ENCODE results near the gene SPDYE2.
"Not testable (repeated sequence)": the region's sequence is repeated elsewhere in the genome, so short reads cannot be mapped to it uniquely, and the experiment has no call there.

Gene SPDYE2

DNA sequence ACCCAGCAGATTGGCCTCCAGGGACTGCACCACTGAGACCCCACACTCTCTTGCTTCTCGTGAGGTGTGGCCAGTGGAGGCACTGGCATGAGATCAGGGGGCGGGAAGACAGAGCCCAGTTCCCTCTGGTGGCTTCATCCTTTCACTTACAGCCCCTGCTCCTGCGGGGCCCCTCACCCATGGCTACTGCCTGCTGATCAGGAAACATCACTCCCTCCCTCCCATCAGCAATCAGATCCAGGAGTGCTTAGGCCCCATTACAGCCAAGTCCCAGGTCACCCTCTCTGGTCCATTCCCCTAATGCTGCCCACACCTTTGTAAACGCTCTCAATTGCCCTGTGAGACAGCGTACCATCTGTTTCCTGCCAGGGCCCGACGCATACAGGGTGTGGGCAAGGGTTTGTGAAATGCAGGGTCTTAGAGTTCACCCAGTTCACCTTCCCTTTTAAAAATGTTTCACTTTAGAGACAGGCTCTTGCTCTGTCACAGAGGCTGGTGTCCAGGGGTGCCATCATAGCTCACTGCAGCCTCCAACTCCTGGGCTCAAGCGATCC, 15.9 kb upstream of the SPDYE2 start:
- not testable (repeated sequence) for DNase-seq (ENCODE audit: low read depth, low spot score)

- not testable (repeated sequence) for DNase-seq (ENCODE audit: low read depth, low spot score)
Observed at GRCh38 chr7:102540604-102541003, 10.4 kb upstream of the SPDYE2 start.

GRCh38 chr7:102542083-102542482, 8.9 kb upstream of the SPDYE2 start:
- not testable (repeated sequence) for DNase-seq (ENCODE audit: low read depth, low spot score)

DNA sequence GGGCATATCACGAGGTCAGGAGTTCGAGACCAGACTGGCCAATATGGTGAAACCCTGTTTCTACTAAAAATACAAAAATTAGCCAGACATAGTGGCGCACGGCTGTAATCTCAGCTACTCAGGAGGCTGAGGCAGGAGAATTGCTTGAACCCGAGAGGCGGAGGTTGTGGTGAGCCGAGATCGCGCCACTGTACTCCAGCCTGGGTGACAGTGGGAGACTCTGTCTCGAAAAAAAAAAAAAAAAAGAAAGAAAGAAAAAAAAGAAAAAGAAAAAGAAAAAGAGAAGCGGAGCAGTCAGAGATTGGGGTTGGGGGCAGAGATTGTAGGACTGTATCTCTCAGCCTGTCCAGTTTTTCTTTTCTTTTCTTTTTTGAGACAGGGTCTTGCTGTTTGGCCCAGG, 8.3 kb upstream of the SPDYE2 start:
- DNase-seq (ENCODE audit: low read depth, low spot score) = not testable (repeated sequence)

GRCh38 chr7:102543596-102543995, 7.4 kb upstream of the SPDYE2 start, which contains the start of gene UPK3BL2:
TSS of gene UPK3BL2 (minus strand) at chr7:102543696. CDS start at chr7:102543636, 60 bp downstream.
- not testable (repeated sequence) for DNase-seq (ENCODE audit: low read depth, low spot score)

DNA sequence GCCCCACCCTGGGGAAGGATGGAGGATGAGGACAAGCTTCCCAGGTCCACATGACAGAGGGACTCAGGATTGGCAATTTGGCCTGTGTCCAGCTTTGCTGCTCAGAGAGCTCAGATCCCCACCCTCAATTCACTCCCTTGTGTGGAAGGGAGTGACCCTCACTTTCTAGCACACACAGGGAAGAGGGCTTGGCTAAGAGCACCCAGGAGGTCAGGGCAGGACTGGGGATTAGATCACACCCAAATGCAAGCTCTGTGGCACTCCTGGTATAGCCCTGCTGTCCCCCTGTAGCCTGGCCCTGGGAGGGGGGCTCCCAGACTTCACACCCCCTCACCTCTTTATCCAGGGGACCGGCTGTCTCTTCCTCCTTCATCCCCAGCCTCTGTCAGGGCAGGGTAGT, 6.7 kb upstream of the SPDYE2 start:
- DNase-seq (ENCODE audit: low read depth, low spot score) = not testable (repeated sequence)

DNA sequence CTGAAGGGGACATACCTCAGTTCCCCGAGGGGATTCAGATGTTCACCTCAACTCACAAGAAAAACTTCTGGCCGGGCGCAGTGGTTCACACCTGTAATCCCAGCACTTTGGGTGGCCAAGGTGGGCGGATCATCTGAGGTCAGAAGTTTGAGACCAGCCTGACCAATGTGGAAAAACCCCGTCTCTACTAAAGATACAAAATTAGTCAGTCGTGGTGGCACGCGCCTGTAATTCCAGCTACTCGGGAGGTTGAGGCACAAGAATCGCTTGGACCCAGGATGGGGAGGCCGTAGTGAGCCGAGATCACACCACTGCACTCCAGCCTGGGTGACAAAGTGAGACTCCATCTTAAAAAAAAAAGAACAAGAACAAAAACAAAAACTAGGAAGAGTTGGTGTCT, 5.7 kb upstream of the SPDYE2 start:
- DNase-seq (ENCODE audit: low read depth, low spot score) = not testable (repeated sequence)

GRCh38 chr7:102546353-102546752, 4.7 kb upstream of the SPDYE2 start:
- not testable (repeated sequence) for DNase-seq (ENCODE audit: low read depth, low spot score)

DNA sequence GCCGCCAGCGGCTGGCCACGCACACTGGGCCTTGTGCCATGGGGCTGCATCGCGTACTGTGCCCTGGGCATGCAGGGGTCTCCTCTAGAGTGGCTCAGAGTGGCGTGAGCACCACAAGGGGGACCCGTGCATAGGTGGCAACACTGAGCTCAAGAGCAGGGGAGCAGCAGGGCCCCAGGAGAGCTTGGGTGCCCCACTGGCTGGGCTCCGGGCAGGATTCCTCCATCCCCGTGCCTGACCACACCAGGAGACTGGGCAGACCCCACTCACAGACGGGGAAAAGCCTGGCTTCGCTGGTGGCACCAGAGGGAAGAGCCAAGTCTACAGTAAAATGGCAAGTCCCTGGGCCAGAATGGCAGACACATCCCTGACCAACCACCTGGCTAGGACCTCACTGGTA, 17.6 kb downstream of the SPDYE2 start:
- not testable (repeated sequence) for DNase-seq (ENCODE audit: low read depth, low spot score)

- DNase-seq (ENCODE audit: low read depth, low spot score) = peak; percentile 69
Observed at GRCh38 chr7:102572261-102573239, 21.5 kb downstream of the SPDYE2 start, which contains the start of gene POLR2J3. TSS of gene POLR2J3 (minus strand) at chr7:102572583. CDS start at chr7:102572521, 62 bp downstream.

DNA sequence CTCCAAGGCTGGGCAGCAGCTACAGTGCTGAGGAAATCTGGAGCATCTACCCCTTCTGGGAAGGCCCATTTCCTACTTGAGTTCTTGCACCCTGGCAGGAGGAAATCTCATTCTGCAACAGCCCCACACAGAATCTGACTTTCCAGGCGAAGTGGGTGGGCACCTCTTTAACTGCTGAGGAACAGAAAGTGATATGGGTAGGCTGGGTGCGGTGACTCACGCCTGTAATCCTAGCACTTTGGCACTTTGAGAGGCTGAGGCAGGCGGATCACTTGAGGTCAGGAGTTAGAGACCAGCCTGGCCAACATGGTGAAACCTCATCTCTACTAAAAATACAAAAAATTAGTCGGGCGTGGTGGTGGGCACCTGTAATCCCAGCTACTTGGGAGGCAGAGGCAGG, 23.6 kb downstream of the SPDYE2 start:
- not testable (repeated sequence) for DNase-seq (ENCODE audit: low read depth, low spot score)

GRCh38 chr7:102576363-102576762, 25.3 kb downstream of the SPDYE2 start:
- not testable (repeated sequence) for DNase-seq (ENCODE audit: low read depth, low spot score)

DNA sequence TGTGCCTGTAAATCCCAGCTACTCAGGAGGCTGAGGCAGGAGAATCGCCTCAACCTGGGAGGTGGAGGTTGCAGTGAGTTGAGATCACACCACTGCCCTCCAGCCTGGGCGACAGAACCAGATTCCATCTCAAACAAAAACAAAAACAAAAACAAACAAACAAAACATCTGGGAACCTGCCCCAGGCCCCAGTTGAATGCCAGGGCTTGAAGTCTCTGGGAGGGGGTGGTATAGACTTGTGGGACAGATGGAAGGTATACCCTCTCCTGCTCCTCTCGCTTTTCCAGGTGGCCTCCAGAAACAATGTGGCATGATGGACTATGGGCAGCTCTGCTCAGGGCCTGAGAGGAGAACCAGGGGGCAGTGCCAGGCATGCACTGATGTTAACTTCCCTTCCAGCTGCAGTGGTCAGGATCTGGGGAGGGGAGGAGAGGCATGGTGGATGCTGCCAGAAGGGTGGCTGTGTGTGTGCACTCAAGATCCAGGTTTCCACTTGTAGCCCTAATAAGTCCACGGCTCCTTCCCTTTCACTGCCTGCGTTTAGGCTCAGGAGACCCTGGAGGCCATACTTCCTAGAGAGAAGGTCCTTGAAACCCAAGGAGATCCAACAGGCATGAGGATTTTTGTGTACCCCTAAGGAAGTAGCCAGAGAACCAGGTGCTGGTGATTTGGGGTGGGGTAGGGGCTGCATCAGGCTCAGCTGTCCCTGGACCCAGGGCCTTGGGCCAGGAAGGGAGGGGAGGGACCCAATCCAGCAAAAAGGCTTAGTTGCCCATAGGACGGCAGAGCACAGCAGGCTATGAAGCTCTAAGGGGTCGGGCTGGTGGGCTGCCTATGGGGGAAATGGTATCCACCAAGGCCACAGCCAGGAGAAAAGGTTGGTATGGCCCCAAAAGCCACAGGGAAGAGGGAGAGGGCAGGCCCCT, 26.6 kb downstream of the SPDYE2 start:
- DNase-seq (ENCODE audit: low read depth, low spot score) = not testable (repeated sequence)

DNA sequence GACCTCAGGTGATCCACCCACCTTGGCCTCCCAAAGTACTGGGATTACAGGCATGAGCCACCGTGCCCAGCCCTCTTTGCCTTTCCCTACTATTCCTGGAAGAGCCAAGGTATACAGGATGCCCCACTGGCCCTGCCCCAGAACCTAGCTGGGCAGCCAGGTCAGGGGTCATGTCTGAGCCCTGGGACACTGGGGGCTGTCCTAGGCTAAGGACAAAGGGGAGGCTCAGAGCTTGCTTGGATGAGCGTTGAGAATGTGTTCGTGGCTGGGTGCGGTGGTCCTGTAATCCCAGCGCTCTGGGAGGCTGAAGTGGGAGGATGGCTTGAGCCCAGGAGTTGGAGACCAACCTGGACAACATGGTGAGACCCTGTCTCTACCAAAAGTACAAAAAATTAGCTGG, 27.5 kb downstream of the SPDYE2 start:
- not testable (repeated sequence) for DNase-seq (ENCODE audit: low read depth, low spot score)

DNA sequence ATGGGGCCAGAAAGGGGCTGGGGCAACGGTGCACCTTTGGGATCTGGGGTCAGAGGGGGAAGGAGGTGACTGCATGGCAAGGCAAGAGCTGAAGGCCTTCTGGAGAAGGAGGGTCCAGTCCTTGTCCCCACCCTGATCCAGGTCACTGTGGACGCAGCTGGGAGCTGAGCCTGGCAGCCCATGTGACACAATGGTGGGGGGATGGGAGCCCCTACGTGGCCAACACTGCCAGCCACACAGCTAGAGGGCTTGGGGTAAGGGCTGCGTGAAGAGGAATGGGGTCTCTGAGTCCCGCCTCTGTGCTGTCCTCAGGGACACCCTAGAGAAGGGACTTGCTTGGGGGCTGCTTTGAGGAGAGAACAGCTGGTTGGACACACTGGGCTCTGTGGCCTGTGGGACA, 30.7 kb downstream of the SPDYE2 start:
- not testable (repeated sequence) for DNase-seq (ENCODE audit: low read depth, low spot score)

- not testable (repeated sequence) for DNase-seq (ENCODE audit: low read depth, low spot score)
Observed at GRCh38 chr7:102583495-102583894, 32.5 kb downstream of the SPDYE2 start.

DNA sequence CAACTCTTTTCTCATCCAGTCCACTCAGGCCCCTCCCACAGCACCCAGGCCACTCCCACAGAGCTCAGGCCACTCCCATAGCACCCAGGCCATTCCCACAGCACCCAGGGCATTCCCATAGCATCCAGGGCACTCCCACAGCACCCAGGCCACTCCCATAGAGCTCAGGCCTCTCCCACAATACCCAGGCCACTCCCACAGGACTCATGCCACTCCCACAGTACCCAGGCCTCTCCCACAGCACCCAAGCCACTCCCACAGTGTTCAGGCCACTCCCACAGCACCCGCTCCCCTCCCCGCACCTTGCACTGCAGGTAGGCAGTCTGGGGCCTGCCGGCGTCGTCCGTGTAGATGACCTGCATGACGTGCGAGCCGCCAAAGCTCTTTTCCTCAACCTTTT, 38.8 kb downstream of the SPDYE2 start:
- not testable (repeated sequence) for DNase-seq (ENCODE audit: low read depth, low spot score)

GRCh38 chr7:102592477-102593019, 41.5 kb downstream of the SPDYE2 start:
- not testable (repeated sequence) for DNase-seq (ENCODE audit: low read depth, low spot score)

DNA sequence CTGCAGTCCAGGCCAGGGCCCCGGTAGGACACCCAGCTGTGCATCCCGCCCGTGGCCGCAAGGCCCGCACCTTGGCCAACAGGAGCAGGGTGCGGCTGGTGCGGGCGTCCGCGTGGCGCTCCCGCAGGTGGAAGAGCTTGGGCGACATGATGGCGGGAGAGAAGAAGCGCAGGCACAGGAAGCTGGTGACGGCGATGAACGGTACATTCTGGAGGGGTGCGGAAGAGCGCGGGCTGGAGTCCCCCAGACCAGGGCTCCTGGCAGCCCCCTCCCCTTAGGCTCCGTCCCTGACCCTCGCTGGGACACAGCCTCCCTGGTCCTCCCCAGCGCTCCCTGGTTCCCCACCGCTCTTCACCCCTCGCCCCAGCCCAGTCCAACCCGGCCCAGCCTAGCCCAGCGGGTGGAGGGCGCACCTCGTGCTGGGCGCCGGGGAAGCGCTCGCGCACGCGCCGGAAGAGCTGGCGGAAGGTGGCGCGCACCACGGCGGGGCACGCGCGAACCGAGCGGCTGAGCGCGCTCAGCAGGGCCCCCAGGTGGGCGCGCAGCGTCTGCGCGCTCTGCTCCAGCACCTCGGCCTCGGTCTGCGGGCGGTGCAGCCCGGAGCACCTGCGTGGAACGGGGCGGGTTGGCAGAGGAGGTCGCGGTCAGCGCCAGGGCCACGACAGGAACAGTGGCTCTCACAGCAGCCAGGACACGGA, 42.8 kb downstream of the SPDYE2 start:
- DNase-seq (ENCODE audit: low read depth, low spot score) = not testable (repeated sequence)

DNA sequence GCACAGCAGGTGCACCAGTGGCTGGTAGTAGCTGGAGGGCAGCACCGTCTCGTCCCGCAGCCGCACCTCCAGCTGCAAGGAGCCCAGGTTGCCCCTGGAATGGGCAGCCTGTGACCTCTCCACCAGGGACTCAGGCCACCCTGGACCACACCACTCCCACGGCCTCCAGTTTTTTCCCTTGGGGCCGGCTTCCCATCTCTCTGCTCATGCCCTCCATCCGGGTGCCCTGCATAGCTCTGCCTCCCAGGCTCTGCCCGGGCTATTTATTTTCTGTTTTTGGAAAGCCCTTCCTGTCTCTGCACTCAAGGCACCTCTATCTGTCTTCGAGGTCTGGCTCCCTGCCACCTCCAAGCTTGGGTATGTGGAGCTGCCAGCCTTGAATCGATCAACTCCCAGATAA, 45.0 kb downstream of the SPDYE2 start:
- DNase-seq (ENCODE audit: low read depth, low spot score) = not testable (repeated sequence)
